ENCODE measurements around the gene NEXMIF.
"Not testable (repeated sequence)": the region's sequence is repeated elsewhere in the genome, so short reads cannot be mapped to it uniquely, and the experiment has no call there.

NEXMIF gene

DNA sequence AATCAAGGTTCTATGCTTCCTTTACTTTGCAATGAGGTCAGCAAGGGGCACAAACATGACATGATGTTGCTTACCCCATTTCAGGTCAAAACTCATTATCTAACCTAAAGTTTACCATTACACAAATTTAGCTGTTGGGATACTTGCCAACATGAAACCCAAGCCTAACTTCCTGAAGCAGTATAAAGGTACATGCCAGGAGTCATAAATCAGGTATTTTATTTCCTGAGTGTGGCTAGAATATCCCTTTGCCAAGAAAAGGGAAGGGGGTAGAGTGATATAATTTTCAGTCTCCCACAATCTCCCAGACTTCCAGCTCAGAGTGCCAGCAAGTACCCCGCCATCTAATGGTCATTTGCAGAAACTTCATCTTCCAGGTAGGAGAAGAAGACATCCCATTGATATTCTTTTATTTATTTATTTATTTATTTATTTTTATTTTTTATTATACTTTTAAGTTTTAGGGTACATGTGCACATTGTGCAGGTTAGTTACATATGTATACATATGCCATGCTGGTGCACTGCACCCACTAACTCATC is 136.6 kb downstream of the NEXMIF start:
- DNase-seq = no peak

DNA sequence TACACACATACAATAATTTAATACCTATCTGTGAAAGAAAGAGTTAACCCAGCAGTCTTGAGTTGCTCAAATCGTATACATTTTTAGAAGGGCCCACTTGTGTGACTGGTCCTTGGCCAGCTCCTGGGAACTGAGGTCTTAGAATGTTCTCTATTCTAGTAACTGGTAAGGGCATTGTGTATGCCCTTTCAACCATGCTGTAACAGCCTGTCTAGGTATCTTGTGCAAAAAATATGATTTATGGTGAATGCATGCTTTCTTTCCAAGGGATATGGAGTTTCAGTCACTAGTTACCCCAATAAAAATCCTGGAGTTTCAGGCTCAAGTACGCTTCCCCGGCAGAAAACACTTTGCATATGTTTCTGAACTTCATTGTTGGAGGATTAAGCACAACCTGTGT is 140.6 kb downstream of the NEXMIF start:
- no peak for DNase-seq

DNA sequence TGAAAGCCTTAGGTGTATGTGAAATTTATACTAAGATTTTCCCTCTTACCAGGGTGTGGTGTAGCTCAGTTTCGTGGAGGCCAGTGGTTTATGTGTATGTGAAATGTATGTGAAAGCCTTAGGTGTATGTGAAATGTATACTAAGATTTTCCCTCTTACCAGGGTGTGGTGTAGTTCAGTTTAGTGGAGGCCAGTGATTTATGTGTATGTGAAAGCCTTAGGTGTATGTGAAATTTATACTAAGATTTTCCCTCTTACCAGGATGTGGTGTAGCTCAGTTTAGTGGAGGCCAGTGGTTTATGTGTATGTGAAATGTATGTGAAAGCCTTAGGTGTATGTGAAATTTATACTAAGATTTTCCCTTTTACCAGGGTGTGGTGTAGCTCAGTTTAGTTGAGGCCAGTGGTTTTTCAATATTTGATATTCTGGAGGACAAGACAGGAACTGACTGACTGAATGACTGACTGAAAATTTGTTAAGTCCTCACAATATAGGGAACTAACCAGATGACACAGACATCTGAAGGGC is 143.7 kb downstream of the NEXMIF start:
- DNase-seq = no peak

DNA sequence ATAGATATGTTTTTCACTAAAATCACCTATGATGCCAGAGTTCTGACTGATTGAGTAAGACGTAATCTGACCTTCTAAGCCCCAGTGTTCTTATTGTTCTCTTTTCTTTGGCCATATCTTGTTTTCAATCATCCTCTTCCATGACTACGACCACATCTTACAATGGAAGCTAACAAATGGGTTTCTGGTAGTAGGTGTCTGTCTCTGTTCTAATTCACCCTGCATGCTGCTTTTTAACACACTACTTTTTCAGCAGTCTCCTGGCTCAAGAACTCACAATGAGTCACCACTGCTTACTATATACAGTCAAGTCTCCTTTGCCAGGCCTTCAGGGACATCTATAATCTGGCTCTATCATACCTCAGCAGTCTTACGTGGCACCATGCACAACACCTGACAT is 146.1 kb downstream of the NEXMIF start:
- DNase-seq = no peak

DNA sequence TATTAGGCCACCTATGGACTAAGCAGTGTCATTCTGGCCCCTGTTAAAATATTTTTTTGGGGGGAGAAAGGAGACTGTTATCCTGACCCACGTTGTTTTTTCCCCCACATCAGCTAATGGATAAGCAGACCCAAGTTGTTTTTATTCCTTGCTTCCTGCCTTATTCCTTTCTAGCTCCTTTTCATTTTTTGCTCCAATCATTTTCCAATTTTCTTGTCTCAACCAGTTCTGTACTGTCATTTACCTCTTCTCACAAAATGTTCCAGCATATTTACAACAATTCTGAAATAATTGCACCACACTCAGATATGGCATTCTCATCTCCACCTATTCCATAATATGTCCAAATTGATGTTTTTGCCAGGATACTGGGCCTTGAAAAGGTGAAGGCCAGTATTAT is 150.3 kb downstream of the NEXMIF start:
- no peak for DNase-seq

DNA sequence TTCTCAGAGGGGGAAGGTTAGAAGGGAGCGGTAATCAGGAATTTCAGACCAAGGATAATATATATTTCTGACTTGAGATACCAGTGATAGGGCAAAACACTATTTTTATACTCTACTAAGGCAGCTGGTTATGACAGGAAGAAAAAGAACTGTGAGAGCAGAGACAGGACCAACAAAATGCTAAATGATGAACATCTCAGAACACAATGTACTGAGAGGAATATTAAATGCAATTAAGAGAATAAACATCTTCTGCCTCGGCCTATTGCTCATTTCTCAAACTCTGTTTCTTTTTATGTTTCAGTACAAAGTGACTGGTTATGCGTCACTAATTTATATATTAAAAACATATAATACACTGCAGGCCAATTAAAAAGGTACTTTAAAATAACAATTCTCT is 188.8 kb downstream of the NEXMIF start:
- no peak for DNase-seq

DNA sequence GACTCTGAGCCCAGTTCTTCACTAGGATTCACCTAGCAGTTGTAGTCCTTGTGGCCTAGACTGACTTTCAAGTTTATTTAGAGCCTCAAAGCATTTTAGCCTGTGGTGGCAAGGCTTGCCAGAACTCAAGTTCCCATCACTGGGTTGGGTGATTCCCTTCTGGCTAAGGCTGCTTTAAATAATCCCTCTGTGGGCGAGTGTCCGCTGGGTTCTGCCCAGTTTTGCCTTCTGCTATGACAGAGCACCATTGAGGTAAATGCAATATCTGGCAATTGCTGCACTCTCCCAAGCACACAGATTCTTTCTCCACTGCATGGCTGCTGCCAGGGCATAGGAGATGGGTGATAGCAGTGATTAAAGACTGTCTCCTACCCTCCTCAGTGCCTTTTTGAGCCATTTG is 220.0 kb downstream of the NEXMIF start:
- no peak for DNase-seq

DNA sequence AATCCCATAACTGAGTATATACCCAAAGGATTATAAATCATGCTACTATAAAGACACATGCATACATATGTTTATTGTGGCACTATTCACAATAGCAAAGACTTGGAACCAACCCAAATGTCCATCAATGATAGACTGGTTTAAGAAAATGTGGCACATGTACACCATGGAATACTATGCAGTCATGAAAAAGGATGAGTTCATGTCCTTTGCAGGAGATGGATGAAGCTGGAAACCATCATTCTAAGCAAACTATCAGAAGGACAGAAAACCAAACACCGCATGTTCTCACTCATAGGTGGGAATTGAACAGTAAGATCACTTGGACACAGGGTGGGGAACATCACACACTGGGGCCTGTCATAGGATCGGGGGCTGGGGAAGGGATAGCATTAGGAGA is 223.9 kb downstream of the NEXMIF start:
- not testable (repeated sequence) for DNase-seq

DNA sequence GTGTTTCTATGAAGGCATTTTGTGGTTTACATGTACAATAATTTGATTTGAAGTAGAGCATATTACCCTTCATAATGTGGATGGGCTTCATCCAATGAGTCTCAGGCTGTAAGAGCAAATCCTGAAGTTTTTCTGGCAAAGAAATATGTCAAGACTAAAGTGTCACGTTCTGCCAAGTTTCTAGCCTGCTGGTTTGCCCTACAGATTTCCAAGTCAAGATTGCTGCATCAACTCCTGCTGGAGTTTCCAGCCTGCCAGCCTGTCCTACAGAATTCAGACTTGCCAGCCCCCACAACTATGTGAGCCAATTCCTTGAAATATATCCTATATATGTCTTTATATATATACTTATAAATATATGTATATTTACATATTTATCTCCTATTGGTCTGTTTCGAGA is 240.8 kb downstream of the NEXMIF start:
- no peak for DNase-seq
